RWPE1 (cell line): Measurements from ENCODE around the gene PTPN1.

Experiments
- CTCF ChIA-PET: fragments of 350-600 bp; sonication (Branson Sonifier 250); formaldehyde crosslinking; extraction: SDS; loops from one replicate; lab custom pipeline; 2021; lab: Yijun Ruan, JAX
- POLR2A ChIA-PET: fragments of 400-600 bp; formaldehyde crosslinking; extraction: SDS; loops from one replicate; lab custom pipeline; 2020; ENCODE audit warnings: antibody characterized with exemption; ENCODE audit not compliant: low non-redundant PET; lab: Yijun Ruan, JAX
- DNase-seq: peaks from one replicate; pipeline ENCODE4 v3.0.0; 2012; ENCODE audit warnings: low spot score
- H3K27ac ChIP-seq: fragments of 450-650 bp; 2 replicates; pipeline ENCODE4 v1.5.1; 2017
- TF ChIP-seq, protein P1 (sequence below): fragments of 450-650 bp; conservative IDR thresholded peaks from 2 replicates; pipeline ENCODE4 v1.5.1; 2017; ENCODE audit warnings: low read depth, mild to moderate bottlenecking

Gene PTPN1

DNA sequence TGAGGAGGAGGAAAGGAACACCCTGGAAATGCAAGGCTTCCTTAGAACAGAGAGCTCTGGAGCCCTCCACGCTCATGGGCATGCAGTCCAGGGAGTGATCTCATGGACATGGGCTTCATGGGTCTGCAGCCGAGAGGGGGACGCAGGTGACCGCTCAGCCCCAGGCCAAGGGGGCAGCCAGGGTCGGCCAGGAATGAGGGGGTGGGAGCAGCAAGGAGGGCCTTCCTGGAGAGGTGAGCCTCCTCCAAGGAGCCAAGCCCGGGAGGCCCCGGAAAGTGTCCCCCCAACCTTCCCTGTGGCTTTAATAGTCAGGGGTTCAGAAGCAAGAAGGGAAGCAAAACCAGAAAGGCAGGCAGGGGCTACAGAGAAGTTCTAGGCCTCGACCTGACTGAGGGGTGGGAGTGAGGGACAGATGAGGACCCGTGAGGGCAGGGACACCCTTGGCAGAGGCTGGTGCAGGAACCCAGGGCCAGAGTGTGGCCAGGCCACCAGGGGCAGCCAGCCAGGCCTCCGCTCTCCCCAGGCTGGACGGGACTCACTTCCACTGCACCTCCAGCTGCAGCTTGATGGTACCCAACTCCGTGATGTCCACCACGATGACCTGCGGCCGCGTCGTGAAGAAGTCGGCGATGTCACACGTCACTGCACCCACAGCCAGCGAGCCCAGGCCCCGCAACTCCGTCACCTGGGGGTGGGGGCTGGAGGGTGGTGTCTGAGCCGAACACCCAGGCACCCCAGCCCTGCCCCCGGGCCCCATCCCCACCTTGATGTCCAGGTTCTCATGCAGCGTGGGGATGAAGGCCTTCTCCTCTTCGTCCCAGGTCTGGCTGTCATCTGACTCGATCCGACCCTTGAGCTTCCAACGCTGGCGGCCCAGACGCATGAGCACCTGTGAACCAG lies 97.9 kb downstream of the PTPN1 start:
- no peak for DNase-seq
- ChIA-PET CTCF (interaction anchor here (0.5 to 0.9 kb wide), 4 partner anchors 27 to 64 kb away, joined by 3 to 4 read pairs (median 3); no protein-coding TSS in a partner anchor), POLR2A (no interaction called here)
- no peak overlapping the region for H3K27ac ChIP-seq
- TF ChIP-seq, protein P1, sequence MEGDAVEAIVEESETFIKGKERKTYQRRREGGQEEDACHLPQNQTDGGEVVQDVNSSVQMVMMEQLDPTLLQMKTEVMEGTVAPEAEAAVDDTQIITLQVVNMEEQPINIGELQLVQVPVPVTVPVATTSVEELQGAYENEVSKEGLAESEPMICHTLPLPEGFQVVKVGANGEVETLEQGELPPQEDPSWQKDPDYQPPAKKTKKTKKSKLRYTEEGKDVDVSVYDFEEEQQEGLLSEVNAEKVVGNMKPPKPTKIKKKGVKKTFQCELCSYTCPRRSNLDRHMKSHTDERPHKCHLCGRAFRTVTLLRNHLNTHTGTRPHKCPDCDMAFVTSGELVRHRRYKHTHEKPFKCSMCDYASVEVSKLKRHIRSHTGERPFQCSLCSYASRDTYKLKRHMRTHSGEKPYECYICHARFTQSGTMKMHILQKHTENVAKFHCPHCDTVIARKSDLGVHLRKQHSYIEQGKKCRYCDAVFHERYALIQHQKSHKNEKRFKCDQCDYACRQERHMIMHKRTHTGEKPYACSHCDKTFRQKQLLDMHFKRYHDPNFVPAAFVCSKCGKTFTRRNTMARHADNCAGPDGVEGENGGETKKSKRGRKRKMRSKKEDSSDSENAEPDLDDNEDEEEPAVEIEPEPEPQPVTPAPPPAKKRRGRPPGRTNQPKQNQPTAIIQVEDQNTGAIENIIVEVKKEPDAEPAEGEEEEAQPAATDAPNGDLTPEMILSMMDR: no peak

DNA sequence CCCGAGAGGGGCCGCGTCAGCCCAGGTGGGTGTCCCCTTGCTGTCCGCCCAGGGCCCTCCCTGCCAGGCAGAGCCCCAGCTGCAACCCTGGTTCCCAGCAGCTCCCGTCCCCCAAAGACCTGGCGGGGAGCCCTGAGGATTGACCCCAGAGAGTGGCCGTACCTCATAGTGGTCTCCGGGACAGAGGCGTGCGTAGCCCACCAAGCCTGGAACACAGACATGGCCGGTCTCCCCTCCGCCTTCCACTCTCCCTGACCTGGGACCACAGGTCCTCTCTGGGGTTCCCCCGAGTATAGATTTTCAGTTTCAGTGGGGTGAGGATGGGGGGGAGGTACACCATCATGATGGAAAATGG lies 98.5 kb downstream of the PTPN1 start:
- ChIA-PET POLR2A (no interaction called here), CTCF (interaction anchor here (0.5 to 0.9 kb wide), 3 partner anchors 27 to 427 kb away, joined by 3 to 6 read pairs (median 3); no protein-coding TSS in a partner anchor)
- TF ChIP-seq, protein P1: no peak
- no peak overlapping the region for H3K27ac ChIP-seq
- no peak for DNase-seq

DNA sequence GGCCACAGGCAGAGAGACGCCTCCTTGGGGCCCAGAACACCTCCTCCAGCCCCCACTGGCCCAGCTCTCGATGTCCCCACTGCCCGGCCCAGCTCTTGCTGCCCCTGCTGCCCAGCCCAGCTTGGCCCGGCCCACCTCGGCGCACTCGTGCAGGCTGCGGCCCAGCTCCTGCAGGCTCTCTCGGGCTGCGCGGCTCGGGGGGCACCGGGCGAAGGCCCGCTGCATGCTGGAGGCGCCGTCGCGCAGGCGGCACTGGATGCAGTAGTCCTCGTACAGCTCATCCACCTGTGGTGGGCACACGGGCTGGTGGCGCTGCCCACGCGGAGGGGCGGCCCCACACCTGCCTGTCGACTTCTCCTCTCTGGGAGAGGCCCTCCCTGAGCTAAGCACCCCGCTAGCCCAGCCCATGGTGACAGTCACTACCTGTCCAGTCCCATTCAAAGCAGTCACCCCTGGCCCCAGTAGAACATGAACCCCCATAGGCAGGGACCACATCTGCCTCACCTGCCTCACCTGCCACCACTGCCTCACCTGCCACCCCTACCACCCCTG lies 99.3 kb downstream of the PTPN1 start:
- H3K27ac ChIP-seq: no peak overlapping the region
- CTCF ChIA-PET: interaction anchor here (0.5 to 1.0 kb wide), 2 partner anchors 27 to 428 kb away, joined by 3 to 6 read pairs; no protein-coding TSS in a partner anchor
- POLR2A ChIA-PET: no interaction called here
- TF ChIP-seq, protein P1: no peak
- no peak for DNase-seq

DNA sequence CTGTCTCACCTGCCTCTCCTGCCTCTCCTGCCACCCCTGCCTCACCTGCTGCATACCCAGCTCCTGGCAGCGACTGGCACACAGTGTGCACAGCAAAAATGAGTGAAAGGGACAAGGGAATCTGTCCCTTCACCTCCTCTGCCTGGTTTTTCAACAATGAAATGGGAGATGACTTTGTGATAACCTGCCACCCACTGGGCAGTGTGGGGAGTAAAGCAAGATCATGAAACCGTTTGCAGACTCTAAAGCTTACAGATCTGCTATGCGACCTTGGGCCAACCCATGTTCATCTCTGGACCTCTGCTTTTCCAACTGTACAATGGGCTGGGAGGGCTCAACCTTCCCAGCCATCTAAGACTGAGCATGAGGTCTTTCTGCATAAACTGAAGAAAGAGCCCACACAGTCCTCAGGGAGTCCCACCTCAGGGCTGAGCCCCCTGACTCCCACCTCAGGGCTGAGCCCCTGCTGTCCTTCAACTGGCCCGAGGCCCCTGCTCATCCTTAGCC lies 100.1 kb downstream of the PTPN1 start:
- POLR2A ChIA-PET: no interaction called here
- TF ChIP-seq, protein P1: no peak
- H3K27ac ChIP-seq: no peak overlapping the region
- CTCF ChIA-PET: interaction anchor here (0.6 to 1.1 kb wide), 4 partner anchors 18 to 118 kb away, joined by 3 to 5 read pairs (median 4); no protein-coding TSS in a partner anchor
- DNase-seq: no peak

DNA sequence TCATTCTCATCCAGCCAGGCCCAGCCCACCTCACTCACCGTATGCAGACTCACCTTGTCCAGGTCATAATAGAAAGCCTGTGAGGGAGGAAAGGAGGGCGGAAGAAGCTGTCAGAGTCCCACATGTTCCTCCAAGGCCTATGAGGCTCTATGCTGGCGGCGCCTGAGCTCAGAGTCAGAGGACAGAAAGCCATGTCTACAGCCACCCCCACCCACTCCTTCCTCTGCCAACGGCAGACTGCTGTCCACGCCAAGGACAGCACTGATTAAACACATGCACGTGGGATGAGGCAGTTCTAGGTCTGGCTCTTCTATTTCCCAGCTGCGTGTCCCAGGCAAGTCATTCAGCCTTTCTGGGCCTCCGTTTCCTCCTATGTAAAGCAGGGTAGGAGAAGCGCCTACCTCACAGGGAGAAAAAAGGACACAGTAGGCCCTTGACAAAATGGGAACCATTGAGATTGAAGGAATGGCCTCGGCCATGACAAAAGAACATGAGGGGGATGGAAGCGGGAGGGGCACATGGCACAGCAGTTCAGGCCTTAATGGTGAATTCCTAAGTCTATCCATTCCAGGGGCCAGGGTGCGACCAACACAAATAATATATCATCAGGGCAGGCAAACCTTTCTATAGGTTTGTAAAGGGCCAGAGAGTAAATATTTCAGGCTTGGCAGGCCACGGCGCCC lies 101.1 kb downstream of the PTPN1 start:
- TF ChIP-seq, protein P1: no peak
- POLR2A ChIA-PET: no interaction called here
- CTCF ChIA-PET: interaction anchor here (0.9 to 1.1 kb wide), 2 partner anchors 19 to 47 kb away, joined by 3 to 5 read pairs; no protein-coding TSS in a partner anchor
- DNase-seq: no peak
- H3K27ac ChIP-seq: no peak overlapping the region
